ENCODE measurements around the gene GNPTAB. TPM values are rescaled to one million over a fixed set of nuclear protein-coding genes. Genes with fewer than 3 reads are reported as not detected.
A peak's percentile ranks its signal among the peaks of the same experiment; 100 is the strongest.

GNPTAB gene
- total RNA-seq, 2 experiments from 2014 or later = 57.4 to 68.7 TPM

GRCh38 chr12:101777978-101778377 lies 52.8 kb downstream of the GNPTAB start:
- Mint-ChIP-seq H3K27ac (peak overlapping the region; percentile 28), H3K9me3 (no peaks in the 10 kb centered on the region), H3K36me3 (ENCODE audit: low read depth) (peaks cover 35% of the 10 kb centered on the region), H3K4me1 (peaks cover 31% of the 10 kb centered on the region), H3K27me3 (no peaks in the 10 kb centered on the region), H3K4me3 (no peak overlapping the region)
- DNase-seq = no peak
- POLR2A ChIA-PET = no interaction called here
- CTCF ChIA-PET = interaction anchor here (1.4 to 7.6 kb wide), 2 partner anchors 21 to 52 kb away, joined by 4 to 61 read pairs; partner anchors contain the start of gene GNPTAB

GRCh38 chr12:101777485-101777884 lies 53.3 kb downstream of the GNPTAB start:
- DNase-seq = no peak
- H3K27me3 Mint-ChIP-seq = no peaks in the 10 kb centered on the region
- H3K36me3 Mint-ChIP-seq (ENCODE audit: low read depth) = peaks cover 31% of the 10 kb centered on the region
- H3K27ac Mint-ChIP-seq = peak overlapping the region; percentile 28
- CTCF ChIA-PET = interaction anchor here (1.2 to 7.6 kb wide), 3 partner anchors 47 to 62 kb away, joined by 3 to 61 read pairs (median 13); partner anchors contain the start of gene GNPTAB
- POLR2A ChIA-PET = no interaction called here
- no peaks in the 10 kb centered on the region for H3K9me3 Mint-ChIP-seq
- H3K4me3 Mint-ChIP-seq = no peak overlapping the region
- H3K4me1 Mint-ChIP-seq = peaks cover 27% of the 10 kb centered on the region

GRCh38 chr12:101775816-101776215 lies 54.9 kb downstream of the GNPTAB start:
- ChIA-PET POLR2A (no interaction called here), CTCF (interaction anchor here (1.0 to 7.6 kb wide), 3 partner anchors 54 to 89 kb away, joined by 3 to 61 read pairs (median 13); partner anchors contain the start of gene GNPTAB)
- Mint-ChIP-seq H3K36me3 (ENCODE audit: low read depth) (peaks cover 32% of the 10 kb centered on the region), H3K27me3 (no peaks in the 10 kb centered on the region), H3K4me3 (no peak overlapping the region), H3K27ac (no peak overlapping the region), H3K9me3 (no peaks in the 10 kb centered on the region), H3K4me1 (peaks cover 31% of the 10 kb centered on the region)
- DNase-seq = no peak

GRCh38 chr12:101773650-101774162 lies 57.1 kb downstream of the GNPTAB start:
- H3K27ac Mint-ChIP-seq = no peak overlapping the region

GRCh38 chr12:101772012-101772775 lies 58.6 kb downstream of the GNPTAB start:
- Mint-ChIP-seq H3K9me3 (no peaks in the 10 kb centered on the region), H3K4me3 (no peak overlapping the region), H3K27me3 (no peaks in the 10 kb centered on the region), H3K36me3 (ENCODE audit: low read depth) (peaks cover 30% of the 10 kb centered on the region), H3K27ac (peak overlapping the region; percentile 60), H3K4me1 (peaks cover 27% of the 10 kb centered on the region)
- POLR2A ChIA-PET = no interaction called here
- no peak for DNase-seq
- CTCF ChIA-PET = interaction anchor here (0.9 to 2.9 kb wide), 9 partner anchors 9 to 68 kb away, joined by 3 to 43 read pairs (median 6); partner anchors contain the start of gene GNPTAB

More at GRCh38 chr12:101773650-101774162, 57.1 kb downstream of the GNPTAB start:
- Mint-ChIP-seq H3K4me1 (peaks cover 27% of the 10 kb centered on the region), H3K9me3 (no peaks in the 10 kb centered on the region), H3K27me3 (no peaks in the 10 kb centered on the region), H3K36me3 (ENCODE audit: low read depth) (peaks cover 28% of the 10 kb centered on the region), H3K4me3 (no peak overlapping the region)
- ChIA-PET POLR2A (interaction anchor here (1.2 kb wide), 1 partner anchor 56 kb away, joined by 5 read pairs; the partner anchor contains the start of gene GNPTAB), CTCF (interaction anchor here (0.6 to 2.9 kb wide), 17 partner anchors 8 to 163 kb away, joined by 3 to 43 read pairs (median 5); partner anchors contain the start of gene GNPTAB)
- DNase-seq = peak; percentile 77

- H3K4me1 Mint-ChIP-seq = peaks cover 24% of the 10 kb centered on the region
- H3K27ac Mint-ChIP-seq = no peak overlapping the region
- H3K9me3 Mint-ChIP-seq = no peaks in the 10 kb centered on the region
- CTCF ChIA-PET = interaction anchor here (0.9 to 2.0 kb wide), 3 partner anchors 54 to 75 kb away, joined by 3 to 11 read pairs (median 3); partner anchors contain the start of gene GNPTAB
- no peaks in the 10 kb centered on the region for H3K27me3 Mint-ChIP-seq
- no peak for DNase-seq
- POLR2A ChIA-PET = no interaction called here
- H3K4me3 Mint-ChIP-seq = no peak overlapping the region
- H3K36me3 Mint-ChIP-seq (ENCODE audit: low read depth) = peaks cover 35% of the 10 kb centered on the region
Measured at GRCh38 chr12:101769865-101770264, 60.9 kb downstream of the GNPTAB start.

GRCh38 chr12:101768781-101769180 lies 62.0 kb downstream of the GNPTAB start:
- no peak for DNase-seq
- no peaks in the 10 kb centered on the region for H3K9me3 Mint-ChIP-seq
- H3K4me1 Mint-ChIP-seq = peaks cover 20% of the 10 kb centered on the region
- POLR2A ChIA-PET = no interaction called here
- no peak overlapping the region for H3K27ac Mint-ChIP-seq
- H3K27me3 Mint-ChIP-seq = no peaks in the 10 kb centered on the region
- no peak overlapping the region for H3K4me3 Mint-ChIP-seq
- H3K36me3 Mint-ChIP-seq (ENCODE audit: low read depth) = peaks cover 41% of the 10 kb centered on the region
- CTCF ChIA-PET = interaction anchor here (0.9 to 2.0 kb wide), 5 partner anchors 9 to 76 kb away, joined by 3 to 11 read pairs (median 5); partner anchors contain the start of gene GNPTAB

GRCh38 chr12:101767537-101767936 lies 63.2 kb downstream of the GNPTAB start:
- Mint-ChIP-seq H3K27me3 (no peaks in the 10 kb centered on the region), H3K27ac (no peak overlapping the region), H3K36me3 (ENCODE audit: low read depth) (peaks cover 36% of the 10 kb centered on the region), H3K4me3 (no peak overlapping the region), H3K4me1 (peaks cover 13% of the 10 kb centered on the region), H3K9me3 (no peaks in the 10 kb centered on the region)
- POLR2A ChIA-PET = no interaction called here
- CTCF ChIA-PET = interaction anchor here (1.1 to 1.5 kb wide), 4 partner anchors 8 to 68 kb away, joined by 4 to 5 read pairs (median 4); no protein-coding TSS in a partner anchor
- no peak for DNase-seq

- H3K27ac Mint-ChIP-seq = no peak overlapping the region
- H3K9me3 Mint-ChIP-seq = no peaks in the 10 kb centered on the region
- H3K27me3 Mint-ChIP-seq = no peaks in the 10 kb centered on the region
- H3K36me3 Mint-ChIP-seq (ENCODE audit: low read depth) = peaks cover 24% of the 10 kb centered on the region
- ChIA-PET POLR2A (no interaction called here), CTCF (no interaction called here)
- no peaks in the 10 kb centered on the region for H3K4me1 Mint-ChIP-seq
- no peak overlapping the region for H3K4me3 Mint-ChIP-seq
- no peak for DNase-seq
Measured at GRCh38 chr12:101764051-101764792, 66.5 kb downstream of the GNPTAB start.

GRCh38 chr12:101763246-101763931 lies 67.4 kb downstream of the GNPTAB start:
- CTCF ChIA-PET = interaction anchor here (0.6 to 2.4 kb wide), 3 partner anchors 11 to 116 kb away, joined by 3 to 10 read pairs (median 3); no protein-coding TSS in a partner anchor
- POLR2A ChIA-PET = no interaction called here

GRCh38 chr12:101761781-101762180 lies 69.0 kb downstream of the GNPTAB start:
- no peaks in the 10 kb centered on the region for H3K9me3 Mint-ChIP-seq
- no peaks in the 10 kb centered on the region for H3K4me1 Mint-ChIP-seq
- no peak overlapping the region for H3K4me3 Mint-ChIP-seq
- ChIA-PET CTCF (interaction anchor here (0.9 to 2.4 kb wide), 3 partner anchors 10 to 78 kb away, joined by 3 to 10 read pairs (median 4); partner anchors contain the start of gene GNPTAB), POLR2A (no interaction called here)
- H3K27ac Mint-ChIP-seq = no peak overlapping the region
- H3K27me3 Mint-ChIP-seq = no peaks in the 10 kb centered on the region
- no peak for DNase-seq
- peaks cover 26% of the 10 kb centered on the region for H3K36me3 Mint-ChIP-seq (ENCODE audit: low read depth)

More at GRCh38 chr12:101763246-101763931, 67.4 kb downstream of the GNPTAB start:
- Mint-ChIP-seq H3K4me1 (no peaks in the 10 kb centered on the region), H3K36me3 (ENCODE audit: low read depth) (peaks cover 24% of the 10 kb centered on the region), H3K27me3 (no peaks in the 10 kb centered on the region), H3K9me3 (no peaks in the 10 kb centered on the region), H3K4me3 (no peak overlapping the region), H3K27ac (no peak overlapping the region)
- DNase-seq = no peak

GRCh38 chr12:101761350-101761749 lies 69.4 kb downstream of the GNPTAB start:
- DNase-seq = no peak
- CTCF ChIA-PET = interaction anchor here (0.9 to 2.4 kb wide), 3 partner anchors 9 to 79 kb away, joined by 3 to 10 read pairs (median 4); partner anchors contain the start of gene GNPTAB
- H3K27me3 Mint-ChIP-seq = no peaks in the 10 kb centered on the region
- H3K36me3 Mint-ChIP-seq (ENCODE audit: low read depth) = peaks cover 30% of the 10 kb centered on the region
- no peak overlapping the region for H3K27ac Mint-ChIP-seq
- no peaks in the 10 kb centered on the region for H3K4me1 Mint-ChIP-seq
- H3K9me3 Mint-ChIP-seq = no peaks in the 10 kb centered on the region
- POLR2A ChIA-PET = no interaction called here
- no peak overlapping the region for H3K4me3 Mint-ChIP-seq

Measured in activated CD4-positive, alpha-beta T cell treated with anti-CD3 and anti-CD28 coated beads, Interleukin-2, amount 10 ng/mL, durations not matched to agents 7 days and 5 days (primary cell).